Colonic mucosa (tissue), 4 donors: Measurements from ENCODE around the gene MARCHF10. TPM values are rescaled to one million over a fixed set of nuclear protein-coding genes. Genes with fewer than 3 reads are reported as not detected.

ENCODE experiments used
- DNase-seq: peaks from one replicate; pipeline ENCODE4 v3.0.0-alpha.2; 2020
- H3K27ac ChIP-seq: fragments of 200-600 bp; one replicate; pipeline ENCODE4 v1.8.0; 2021
- H3K27me3 ChIP-seq: fragments of 200-600 bp; one replicate; pipeline ENCODE4 v1.8.0; 2021
- H3K36me3 ChIP-seq: fragments of 200-600 bp; one replicate; pipeline ENCODE4 v1.8.0; 2021
- H3K4me1 ChIP-seq: fragments of 200-600 bp; one replicate; pipeline ENCODE4 v1.8.0; 2021; ENCODE audit warnings: mild to moderate bottlenecking
- H3K4me3 ChIP-seq: fragments of 200-600 bp; one replicate; pipeline ENCODE4 v1.8.0; 2021
- H3K9ac ChIP-seq, 2 donors: one replicate each; pipeline ENCODE4 v1.7.0; 2013; ENCODE audit warnings: control low read depth in 2 of 2, low read depth in 2 of 2, low read length in 2 of 2
- H3K9me3 ChIP-seq: fragments of 200-600 bp; one replicate; pipeline ENCODE4 v1.8.0; 2021
- intact Hi-C: fragments of 100-400 bp; cut with DNase I; formaldehyde crosslinking; loops from one replicate; pipeline ENCODE4 v1.14.1; 2022
- total RNA-seq, 2 donors: library from RNA; stranded (reverse); fragmentation: NEBNext Ultra II Directional in 1 of 2; extraction: Animal tissue kit (Norgen Biotek cat#: 25700) in 1 of 2; gene quantifications; one replicate each; pipeline ENCODE4 v1.2.1, GENCODE V29; 2021
- TF ChIP-seq, protein P1 (sequence below): fragments of 200-600 bp; IDR thresholded peaks from one replicate; pipeline ENCODE4 v1.8.0; 2022; ENCODE audit warnings: antibody characterized with exemption, mild to moderate bottlenecking
- donor health status: healthy.
- donor health status: DM: no; HTN: no; CAD: no.
- donor health status: DM: no; HTN: no; CAD: no.

MARCHF10 gene
- total RNA-seq, 2 donors from 2014 or later = not detected

DNA sequence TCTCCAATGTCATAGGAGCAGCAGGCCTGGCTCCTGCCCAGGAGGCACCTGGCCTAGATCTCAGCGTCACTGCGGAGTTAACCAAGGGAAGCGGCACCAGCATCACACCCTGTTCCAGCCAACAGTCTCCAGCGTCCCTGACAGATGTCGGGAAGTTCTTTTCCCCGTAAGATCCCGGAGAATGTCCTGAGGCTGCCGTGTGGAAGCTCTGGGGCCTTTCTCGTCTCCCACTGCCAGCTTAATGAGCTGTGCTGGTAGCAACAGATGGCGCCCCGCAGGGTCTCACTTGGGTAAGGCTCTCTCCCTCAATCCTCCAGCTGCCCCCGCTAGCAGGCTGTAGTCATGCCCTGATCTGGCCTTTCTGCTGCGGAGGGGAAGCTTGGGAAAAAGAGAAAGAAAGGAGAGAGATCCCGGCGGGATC, 57.5 kb downstream of the MARCHF10 start:
- H3K27me3 ChIP-seq = no peaks in the 10 kb centered on the region
- no peak overlapping the region for H3K27ac ChIP-seq
- H3K4me3 ChIP-seq = no peak overlapping the region
- H3K9ac ChIP-seq = no peak overlapping the region
- H3K36me3 ChIP-seq = no peaks in the 10 kb centered on the region
- no peaks in the 10 kb centered on the region for H3K9me3 ChIP-seq
- no peaks in the 10 kb centered on the region for H3K4me1 ChIP-seq
- TF ChIP-seq, protein P1, sequence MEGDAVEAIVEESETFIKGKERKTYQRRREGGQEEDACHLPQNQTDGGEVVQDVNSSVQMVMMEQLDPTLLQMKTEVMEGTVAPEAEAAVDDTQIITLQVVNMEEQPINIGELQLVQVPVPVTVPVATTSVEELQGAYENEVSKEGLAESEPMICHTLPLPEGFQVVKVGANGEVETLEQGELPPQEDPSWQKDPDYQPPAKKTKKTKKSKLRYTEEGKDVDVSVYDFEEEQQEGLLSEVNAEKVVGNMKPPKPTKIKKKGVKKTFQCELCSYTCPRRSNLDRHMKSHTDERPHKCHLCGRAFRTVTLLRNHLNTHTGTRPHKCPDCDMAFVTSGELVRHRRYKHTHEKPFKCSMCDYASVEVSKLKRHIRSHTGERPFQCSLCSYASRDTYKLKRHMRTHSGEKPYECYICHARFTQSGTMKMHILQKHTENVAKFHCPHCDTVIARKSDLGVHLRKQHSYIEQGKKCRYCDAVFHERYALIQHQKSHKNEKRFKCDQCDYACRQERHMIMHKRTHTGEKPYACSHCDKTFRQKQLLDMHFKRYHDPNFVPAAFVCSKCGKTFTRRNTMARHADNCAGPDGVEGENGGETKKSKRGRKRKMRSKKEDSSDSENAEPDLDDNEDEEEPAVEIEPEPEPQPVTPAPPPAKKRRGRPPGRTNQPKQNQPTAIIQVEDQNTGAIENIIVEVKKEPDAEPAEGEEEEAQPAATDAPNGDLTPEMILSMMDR = no peak
- intact Hi-C loops = no loop called here
- DNase-seq = no peak

DNA sequence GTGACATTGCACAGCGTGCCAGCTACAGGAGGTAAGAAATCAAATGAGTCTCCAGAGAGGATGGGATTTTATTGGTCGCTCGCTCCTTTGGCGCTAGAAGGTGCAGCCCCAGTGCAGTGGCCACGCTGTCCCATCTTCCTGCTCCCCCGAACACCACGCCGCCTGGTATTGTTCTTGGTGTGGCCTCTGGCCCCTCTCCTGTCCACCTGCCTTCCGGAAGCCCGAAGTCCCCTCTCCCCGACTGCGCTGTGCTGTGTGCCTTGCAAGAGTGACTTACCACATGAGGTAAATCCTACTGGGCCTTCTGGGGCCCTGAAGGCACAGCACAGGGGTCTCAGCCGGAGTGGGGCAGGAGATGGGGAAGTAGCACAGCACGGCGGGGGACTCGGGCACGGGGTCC, 58.2 kb downstream of the MARCHF10 start:
- Histone ChIP-seq H3K27me3 (no peaks in the 10 kb centered on the region), H3K9ac (no peak overlapping the region), H3K9me3 (no peaks in the 10 kb centered on the region), H3K36me3 (no peaks in the 10 kb centered on the region), H3K4me1 (no peaks in the 10 kb centered on the region), H3K27ac (no peak overlapping the region), H3K4me3 (no peak overlapping the region)
- no peak for DNase-seq
- intact Hi-C loops = no loop called here
- TF ChIP-seq, protein P1 = no peak

DNA sequence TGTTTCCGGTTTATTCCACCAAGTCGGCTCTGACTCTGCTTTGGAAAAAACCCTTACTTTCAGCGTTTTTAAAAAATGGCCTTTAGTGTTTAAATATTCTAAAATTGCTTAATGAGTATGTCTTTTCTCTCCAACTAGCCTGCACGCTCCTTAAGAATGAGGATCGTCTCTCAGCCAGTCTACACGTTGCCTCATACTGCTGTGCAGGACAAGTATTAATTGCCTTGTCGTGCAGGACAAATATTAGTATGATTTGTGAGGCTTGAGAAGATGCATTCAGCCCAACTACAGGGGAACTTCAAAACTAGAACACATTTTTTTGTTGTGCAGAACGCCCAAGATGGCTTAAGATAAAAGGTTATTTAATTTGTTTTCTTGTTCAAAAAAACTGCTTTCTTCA, 61.2 kb downstream of the MARCHF10 start:
- H3K9ac ChIP-seq = no peak overlapping the region
- H3K4me3 ChIP-seq = no peak overlapping the region
- intact Hi-C loops = no loop called here
- H3K9me3 ChIP-seq = no peaks in the 10 kb centered on the region
- H3K36me3 ChIP-seq = no peaks in the 10 kb centered on the region
- H3K4me1 ChIP-seq = no peaks in the 10 kb centered on the region
- TF ChIP-seq, protein P1 = no peak
- no peaks in the 10 kb centered on the region for H3K27me3 ChIP-seq
- H3K27ac ChIP-seq = no peak overlapping the region
- DNase-seq = no peak

- Histone ChIP-seq H3K36me3 (no peaks in the 10 kb centered on the region), H3K27ac (no peak overlapping the region), H3K9ac (no peak overlapping the region), H3K9me3 (no peaks in the 10 kb centered on the region), H3K4me3 (no peak overlapping the region), H3K27me3 (no peaks in the 10 kb centered on the region), H3K4me1 (no peaks in the 10 kb centered on the region)
- TF ChIP-seq, protein P1 = no peak
- no peak for DNase-seq
- intact Hi-C loops = no loop called here
Measured at GRCh38 chr17:62745806-62746205, 62.3 kb downstream of the MARCHF10 start.

DNA sequence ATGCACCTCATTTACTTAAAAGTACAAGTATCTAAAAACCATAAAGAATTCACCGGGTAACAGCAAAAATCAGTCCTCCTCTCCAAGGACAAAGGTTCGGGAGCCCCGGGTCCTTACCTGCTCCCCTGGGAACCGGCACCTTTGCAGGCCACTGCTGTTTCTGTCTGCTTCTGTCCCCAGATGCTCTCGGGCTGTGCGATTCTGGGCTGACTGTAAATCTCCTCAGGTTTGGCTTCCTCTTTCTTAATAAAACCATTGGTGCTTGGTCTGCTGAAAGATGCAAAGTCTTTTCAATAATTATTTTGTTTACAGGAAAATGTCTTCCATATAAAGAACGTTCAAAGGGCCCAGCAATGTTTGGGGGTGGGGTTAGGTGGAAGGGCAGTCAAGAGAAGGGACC, 63.9 kb downstream of the MARCHF10 start:
- no peaks in the 10 kb centered on the region for H3K27me3 ChIP-seq
- no peak overlapping the region for H3K27ac ChIP-seq
- no peaks in the 10 kb centered on the region for H3K4me1 ChIP-seq
- intact Hi-C loops = no loop called here
- H3K4me3 ChIP-seq = no peak overlapping the region
- TF ChIP-seq, protein P1 = no peak
- no peak overlapping the region for H3K9ac ChIP-seq
- no peaks in the 10 kb centered on the region for H3K36me3 ChIP-seq
- no peak for DNase-seq
- H3K9me3 ChIP-seq = no peaks in the 10 kb centered on the region

GRCh38 chr17:62741290-62741689, 66.8 kb downstream of the MARCHF10 start:
- intact Hi-C loops = no loop called here
- H3K9me3 ChIP-seq = no peaks in the 10 kb centered on the region

More at GRCh38 chr17:62741290-62741689, 66.8 kb downstream of the MARCHF10 start:
- no peaks in the 10 kb centered on the region for H3K4me1 ChIP-seq
- no peak overlapping the region for H3K9ac ChIP-seq
- H3K36me3 ChIP-seq = no peaks in the 10 kb centered on the region
- H3K27ac ChIP-seq = no peak overlapping the region
- H3K27me3 ChIP-seq = no peaks in the 10 kb centered on the region
- TF ChIP-seq, protein P1 = no peak
- DNase-seq = no peak
- H3K4me3 ChIP-seq = no peak overlapping the region
